ENCODE measurements around the gene TAS2R3. TPM values are rescaled to one million over a fixed set of nuclear protein-coding genes. Genes with fewer than 3 reads are reported as not detected.

Gene TAS2R3
- total and polyA plus RNA-seq, 9 of the 15 experiments (the other 6 are each of a cell fraction or from before 2014, with no cell fraction given): 0.37 to 1.9 (median 1.2) TPM; not detected in 2

- peak; percentile 87 for TF ChIP-seq FOXM1 (IDR thresholded peaks at IDR 0.05; ENCODE audit: low read depth)
- TF ChIP-seq FOXM1 (CRISPR knock-in tag; IDR thresholded peaks at IDR 0.05; ENCODE audit: low read depth): no peak; the same call in 1 of the 2 replicates
- peak; percentile 78; the same call in 1 of the 2 replicates for TF ChIP-seq RREB1 (CRISPR knock-in tag; IDR thresholded peaks at IDR 0.05)
- TF ChIP-seq FUS (optimal IDR thresholded peaks at IDR 0.05; ENCODE audit: low read depth, low read length): no peak
- 0 out of 2 replicates have a peak, but pooled peaks have one; percentile 35 for TF ChIP-seq ZNF133 (CRISPR knock-in tag; IDR thresholded peaks at IDR 0.05)
- 0 out of 2 replicates have a peak, but pooled peaks have one; percentile 75 for TF ChIP-seq TGIF2 (CRISPR knock-in tag; IDR thresholded peaks at IDR 0.05)
- TF ChIP-seq ZNF408 (CRISPR knock-in tag; IDR thresholded peaks at IDR 0.05; ENCODE audit: low read depth): no peak
- TF ChIP-seq CHD4 (IDR thresholded peaks at IDR 0.05; ENCODE audit: insufficient read depth, insufficient replicate concordance, low read depth, low read length, poor library complexity, severe bottlenecking): no peak
- peak; percentile 43 to 80; a peak in 2 of 4 replicates for TF ChIP-seq ZMIZ1 (IDR thresholded peaks at IDR 0.05; ENCODE audit: low read depth in 2 of 2, low read length in 2 of 2)
- TF ChIP-seq POLR2A (conservative IDR thresholded peaks at IDR 0.05): peak; percentile 99
- peak; percentile 8 for TF ChIP-seq ZNF146 (CRISPR knock-in tag; IDR thresholded peaks at IDR 0.05; ENCODE audit: unreplicated experiment)
- TF ChIP-seq CBX8 (IDR thresholded peaks at IDR 0.05; ENCODE audit: borderline replicate concordance, extremely low read depth, low read depth, low read length, poor library complexity, severe bottlenecking): no peak
- TF ChIP-seq FOXA3 (CRISPR knock-in tag; conservative IDR thresholded peaks at IDR 0.05 in 1 of 2, IDR thresholded peaks at IDR 0.05 in 1 of 2): peak in 1 of 2 experiments; percentile 38; a peak in 1 of 4 replicates
- TF ChIP-seq RBM25 (IDR thresholded peaks at IDR 0.05; ENCODE audit: low read depth, low read length, severe bottlenecking): peak; percentile 65
- no peak for TF ChIP-seq RBM34 (IDR thresholded peaks at IDR 0.05; ENCODE audit: borderline replicate concordance, insufficient read depth, low read length)
- TF ChIP-seq ZNF707 (CRISPR knock-in tag; conservative IDR thresholded peaks at IDR 0.05): 0 out of 2 replicates have a peak, but pooled peaks have one; percentile 27
- peak; percentile 97; the same call in 1 of the 2 replicates for TF ChIP-seq ELF4 (CRISPR knock-in tag; IDR thresholded peaks at IDR 0.05)
These were observed 25.9 kb upstream of the TAS2R3 start, which contains the start of gene SSBP1 (continued) for GRCh38 chr7:141737836-141738591.
